ENCODE measurements around the gene PTGS1. TPM values are rescaled to one million over a fixed set of nuclear protein-coding genes. Genes with fewer than 3 reads are reported as not detected.
"Not testable (repeated sequence)": the region's sequence is repeated elsewhere in the genome, so short reads cannot be mapped to it uniquely, and the experiment has no call there.

The PTGS1 gene
- total RNA-seq, 4 donors from 2014 or later, result 16.0 to 36.8 (median 20.1) TPM

DNA sequence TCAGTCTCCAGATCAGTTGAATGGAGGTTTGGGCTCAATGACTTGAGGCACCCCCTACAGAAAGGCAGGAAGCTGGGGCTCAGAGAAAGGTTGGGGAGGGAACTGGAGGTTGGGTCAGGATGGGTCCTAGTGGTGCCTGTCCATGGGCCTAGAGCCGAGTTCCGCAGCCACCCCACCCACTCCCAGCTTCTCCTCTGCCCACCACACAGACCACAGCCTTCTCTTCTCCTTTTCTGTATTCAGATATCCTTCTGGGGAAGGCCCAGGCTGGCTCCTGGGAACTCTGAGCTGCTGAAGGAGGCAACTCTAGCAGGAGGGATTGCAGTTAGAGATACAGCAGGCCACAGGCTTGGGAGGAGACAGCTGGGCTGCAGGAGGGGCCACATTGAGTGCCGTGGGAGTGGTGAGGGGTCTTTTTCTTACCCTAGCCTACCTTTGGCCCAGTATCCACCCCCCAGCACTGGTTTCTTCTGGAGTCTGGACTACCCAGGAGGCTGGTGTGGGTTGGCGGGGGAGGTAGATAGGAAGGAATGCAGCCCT is 15.4 kb upstream of the PTGS1 start:
- DNase-seq (ENCODE audit: low spot score) (no peak), ATAC-seq (ENCODE audit: low FRiP score) (no peak)
- TF ChIP-seq, protein P1, sequence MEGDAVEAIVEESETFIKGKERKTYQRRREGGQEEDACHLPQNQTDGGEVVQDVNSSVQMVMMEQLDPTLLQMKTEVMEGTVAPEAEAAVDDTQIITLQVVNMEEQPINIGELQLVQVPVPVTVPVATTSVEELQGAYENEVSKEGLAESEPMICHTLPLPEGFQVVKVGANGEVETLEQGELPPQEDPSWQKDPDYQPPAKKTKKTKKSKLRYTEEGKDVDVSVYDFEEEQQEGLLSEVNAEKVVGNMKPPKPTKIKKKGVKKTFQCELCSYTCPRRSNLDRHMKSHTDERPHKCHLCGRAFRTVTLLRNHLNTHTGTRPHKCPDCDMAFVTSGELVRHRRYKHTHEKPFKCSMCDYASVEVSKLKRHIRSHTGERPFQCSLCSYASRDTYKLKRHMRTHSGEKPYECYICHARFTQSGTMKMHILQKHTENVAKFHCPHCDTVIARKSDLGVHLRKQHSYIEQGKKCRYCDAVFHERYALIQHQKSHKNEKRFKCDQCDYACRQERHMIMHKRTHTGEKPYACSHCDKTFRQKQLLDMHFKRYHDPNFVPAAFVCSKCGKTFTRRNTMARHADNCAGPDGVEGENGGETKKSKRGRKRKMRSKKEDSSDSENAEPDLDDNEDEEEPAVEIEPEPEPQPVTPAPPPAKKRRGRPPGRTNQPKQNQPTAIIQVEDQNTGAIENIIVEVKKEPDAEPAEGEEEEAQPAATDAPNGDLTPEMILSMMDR (IDR thresholded peaks at IDR 0.05), result no peak

DNA sequence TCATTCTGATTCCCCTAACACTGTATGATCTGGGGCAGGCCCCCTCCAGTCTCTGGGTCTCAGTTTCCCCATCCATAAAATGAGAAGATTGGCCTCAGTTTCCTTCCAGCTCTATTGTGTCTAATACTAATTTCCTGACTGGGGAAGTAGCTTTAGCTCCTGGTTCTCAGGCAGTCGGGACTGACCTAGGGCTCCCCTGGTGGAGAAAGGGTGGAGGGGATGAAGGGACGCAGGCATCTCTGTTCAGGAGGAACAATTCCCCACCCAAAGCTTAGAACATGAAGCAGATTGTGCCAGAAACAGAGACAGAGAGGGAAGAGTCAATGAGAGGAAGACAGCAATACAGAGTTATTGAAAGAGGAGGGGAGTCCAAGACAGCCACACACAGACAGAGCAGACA is 14.2 kb upstream of the PTGS1 start:
- DNase-seq (ENCODE audit: low spot score), result no peak
- ATAC-seq (ENCODE audit: low FRiP score), result no peak
- TF ChIP-seq, protein P1 (IDR thresholded peaks at IDR 0.05), result no peak

DNA sequence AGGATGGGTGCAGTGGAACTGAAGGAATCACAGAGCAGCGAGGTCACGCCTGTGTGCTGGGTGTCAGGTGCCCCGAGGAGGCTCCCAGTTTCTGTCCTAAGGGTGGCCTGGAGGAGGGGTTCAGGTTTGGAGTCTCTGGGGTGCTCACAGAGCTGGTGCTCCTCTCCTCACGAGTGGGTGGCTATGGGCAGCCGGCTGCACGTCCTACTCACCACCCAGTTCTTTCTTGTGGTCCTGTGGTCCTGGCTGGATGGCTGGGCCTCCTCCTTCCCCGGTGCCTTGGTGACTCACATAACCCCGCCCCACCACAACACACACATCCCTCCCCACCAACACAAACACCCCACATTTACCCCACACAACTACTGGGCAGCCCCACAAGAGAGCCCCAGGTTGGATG is 9.9 kb upstream of the PTGS1 start:
- ATAC-seq (ENCODE audit: low FRiP score), result no peak
- TF ChIP-seq, protein P1 (IDR thresholded peaks at IDR 0.05), result no peak
- no peak for DNase-seq (ENCODE audit: low spot score)

DNA sequence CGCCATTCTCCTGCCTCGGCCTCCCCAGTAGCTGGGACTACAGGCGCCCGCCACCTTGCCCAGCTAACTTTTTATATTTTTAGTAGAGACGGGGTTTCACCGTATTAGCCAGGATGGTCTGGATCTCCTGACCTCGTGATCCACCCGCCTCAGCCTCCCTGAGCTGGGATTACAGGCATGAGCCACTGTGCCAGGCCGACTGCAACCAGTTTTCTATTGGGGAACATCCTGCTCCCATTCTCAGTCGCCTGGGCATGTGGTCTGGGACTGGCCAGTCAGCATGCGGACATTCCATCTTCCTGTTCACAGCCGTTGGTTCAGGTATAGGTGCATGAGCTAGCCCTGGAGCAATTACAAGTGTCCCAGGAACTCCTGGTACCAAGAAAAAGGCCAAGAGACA is 7.7 kb upstream of the PTGS1 start:
- DNase-seq (ENCODE audit: low spot score), result not testable (repeated sequence)

DNA sequence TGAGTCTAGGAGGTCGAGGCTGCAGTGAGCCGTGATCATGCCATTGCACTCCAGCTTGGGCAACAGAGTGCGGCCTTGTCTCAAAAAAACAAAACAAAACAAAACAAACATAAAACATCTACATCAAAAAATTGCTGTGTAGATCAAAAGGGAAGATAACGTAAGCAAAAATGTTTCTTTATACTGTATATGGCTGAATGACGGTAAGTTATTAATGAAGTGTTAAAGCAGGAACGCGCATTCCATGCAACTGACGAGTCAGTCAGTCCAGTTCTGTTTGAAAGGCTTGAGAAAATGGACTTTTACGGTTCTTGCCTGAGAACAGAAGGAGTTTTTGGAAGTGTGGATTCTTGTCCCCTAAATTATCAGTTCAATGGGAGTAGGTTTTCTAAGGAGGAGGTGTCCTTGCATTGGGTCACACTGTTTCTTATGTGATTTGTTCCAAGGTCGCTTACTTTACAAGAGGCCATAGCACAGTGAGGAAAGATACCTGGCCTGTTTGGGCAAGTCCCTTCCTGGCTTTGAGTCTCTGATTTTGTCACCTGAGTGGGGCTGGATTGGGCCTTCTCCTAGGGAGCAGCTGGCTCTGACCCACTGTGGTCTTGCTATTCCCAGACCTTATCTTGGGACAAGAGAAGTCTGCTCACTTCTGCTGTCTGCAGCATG is 6.6 kb upstream of the PTGS1 start:
- TF ChIP-seq, protein P1 (IDR thresholded peaks at IDR 0.05), result no peak
- ATAC-seq (ENCODE audit: low FRiP score) (no peak), DNase-seq (ENCODE audit: low spot score) (no peak)

More for the DNA sequence above, 7.7 kb upstream of the PTGS1 start:
- not testable (repeated sequence) for ATAC-seq (ENCODE audit: low FRiP score)

DNA sequence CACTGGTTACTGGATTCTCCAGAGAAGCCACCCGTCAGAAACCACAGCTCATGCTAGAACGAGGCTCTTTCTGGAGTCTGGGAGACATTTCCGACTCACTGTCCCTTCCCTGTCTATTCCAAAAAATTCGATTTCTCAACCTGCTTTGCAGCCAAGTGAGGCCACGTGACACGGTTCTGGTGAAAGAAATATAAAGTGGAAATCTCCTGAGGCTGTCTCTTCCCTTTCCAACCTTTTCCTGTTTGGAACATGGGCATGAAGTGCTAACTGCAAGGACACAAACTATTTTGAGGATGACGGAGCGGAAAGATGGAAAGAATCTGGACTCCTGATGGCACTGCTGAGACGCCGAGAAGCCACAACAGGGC is 6.1 kb upstream of the PTGS1 start:
- no peak for ATAC-seq (ENCODE audit: low FRiP score)
- TF ChIP-seq, protein P1 (IDR thresholded peaks at IDR 0.05), result no peak
- DNase-seq (ENCODE audit: low spot score), result no peak

DNA sequence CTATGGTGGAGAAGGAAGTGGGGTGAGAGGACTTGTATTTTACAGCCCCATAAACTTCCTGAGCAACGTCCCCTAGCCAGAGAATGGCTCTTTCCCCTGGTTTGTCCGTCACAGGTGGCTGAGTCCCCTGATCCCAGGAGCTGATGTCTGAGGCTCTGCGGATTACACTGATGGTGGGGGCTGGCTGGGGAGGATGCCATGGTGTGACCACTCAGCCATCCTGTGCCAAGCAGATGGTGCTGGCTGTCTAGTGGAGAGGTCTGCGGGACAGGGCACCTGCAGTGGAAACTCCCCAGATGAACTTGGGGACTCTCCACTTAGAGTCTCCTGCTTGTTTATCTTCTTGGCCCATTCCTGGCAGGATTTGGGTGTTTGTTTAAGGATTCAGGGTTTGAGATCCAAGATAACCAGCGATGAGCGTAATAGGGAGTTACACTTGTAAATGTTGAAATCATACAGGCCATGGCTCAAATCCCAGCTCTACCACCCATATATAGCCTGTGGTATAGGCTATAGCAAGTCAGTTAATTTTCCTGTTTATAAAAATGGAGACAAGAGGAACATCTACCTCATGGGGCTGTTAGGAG is 4.7 kb upstream of the PTGS1 start:
- DNase-seq (ENCODE audit: low spot score) (no peak), ATAC-seq (ENCODE audit: low FRiP score) (no peak)
- TF ChIP-seq, protein P1 (IDR thresholded peaks at IDR 0.05), result no peak
